Endodermal cell (in vitro differentiated cells): ENCODE results near the gene MPP3. TPM values are rescaled to one million over a fixed set of nuclear protein-coding genes. Genes with fewer than 3 reads are reported as not detected.

Experiments used
- DNase-seq: peaks from one replicate; pipeline ENCODE4 v3.0.0-alpha.2; 2017
- H3K27ac ChIP-seq: 2 replicates; pipeline ENCODE4 v1.5.1; 2013; ENCODE audit warnings: mild to moderate bottlenecking, low read depth, low read length, moderate library complexity
- H3K27me3 ChIP-seq: 2 replicates; pipeline ENCODE4 v1.6.1; 2013; ENCODE audit warnings: mild to moderate bottlenecking, low read length, moderate library complexity; ENCODE audit not compliant: insufficient read depth, control insufficient read depth, poor library complexity, severe bottlenecking
- H3K36me3 ChIP-seq: 2 replicates; pipeline ENCODE4 v1.7.0; 2013; ENCODE audit warnings: mild to moderate bottlenecking, low read length, moderate library complexity; ENCODE audit not compliant: control insufficient read depth, insufficient read depth
- H3K4me1 ChIP-seq: one replicate; pipeline ENCODE4 v1.7.0; 2013; ENCODE audit warnings: low read length; ENCODE audit not compliant: control insufficient read depth, insufficient read depth
- H3K4me3 ChIP-seq: 2 replicates; pipeline ENCODE4 v1.5.1; 2013; ENCODE audit warnings: mild to moderate bottlenecking, low read length, moderate library complexity
- H3K9ac ChIP-seq: 2 replicates; pipeline ENCODE4 v1.6.1; 2013; ENCODE audit warnings: mild to moderate bottlenecking, low read length, moderate library complexity; ENCODE audit not compliant: poor library complexity, severe bottlenecking; ENCODE audit errors: extremely low read depth
- H3K9me3 ChIP-seq: 2 replicates; pipeline ENCODE4 v1.6.1; 2013; ENCODE audit warnings: mild to moderate bottlenecking, low read length, moderate library complexity; ENCODE audit not compliant: control insufficient read depth
- H3K27ac Mint-ChIP-seq: 2 replicates; pipeline ENCODE4 v1.8.0; 2020; ENCODE audit warnings: mixed read lengths
- H3K27me3 Mint-ChIP-seq: 2 replicates; pipeline ENCODE4 v1.8.0; 2021; ENCODE audit warnings: mild to moderate bottlenecking, mixed read lengths; ENCODE audit not compliant: insufficient read depth
- H3K36me3 Mint-ChIP-seq: 2 replicates; pipeline ENCODE4 v1.8.0; 2020; ENCODE audit warnings: low read depth, mixed read lengths
- H3K4me1 Mint-ChIP-seq: 2 replicates; pipeline ENCODE4 v1.8.0; 2020; ENCODE audit warnings: mixed read lengths
- H3K4me3 Mint-ChIP-seq: 2 replicates; pipeline ENCODE4 v1.8.0; 2020; ENCODE audit warnings: mild to moderate bottlenecking, moderate library complexity, mixed read lengths
- H3K9me3 Mint-ChIP-seq: 2 replicates; pipeline ENCODE4 v1.8.0; 2020; ENCODE audit warnings: mild to moderate bottlenecking, mixed read lengths
- CTCF ChIP-seq: fragments of 200-600 bp; sonication (generic); conservative IDR thresholded peaks from 2 replicates; pipeline ENCODE4 v1.5.0; 2021; ENCODE audit warnings: antibody characterized with exemption, mild to moderate bottlenecking
- WGBS, 2 experiments: methylation state at CpG; one replicate each; pipeline versions ENCODE4 v1.1.5 to v1.1.7; 2013; ENCODE audit warnings: missing lambda C conversion rate in 2 of 2, mixed read lengths in 1 of 2; ENCODE audit not compliant: insufficient coverage in 1 of 2, insufficient read length in 1 of 2; 5-methylcytosine and 5-hydroxymethylcytosine counted together
- total RNA-seq, 2 donors: library from RNA; stranded (reverse); fragmentation: NEBNext Ultra II Directional in 1 of 2; extraction: Animal tissue kit (Norgen Biotek cat#: 25700) in 1 of 2; gene quantifications; 2 replicates in 1 of 2; 3 replicates in 1 of 2; pipeline ENCODE4 v1.2.1, GENCODE V29; 2021

The MPP3 gene
- total RNA-seq, 2 donors from 2014 or later = 5.8 to 6.8 TPM

GRCh38 chr17:43846221-43846712, 13.3 kb upstream of the MPP3 start:
- Mint-ChIP-seq H3K27ac (no peak overlapping the region), H3K4me3 (no peak overlapping the region)
- peak; percentile 98 for TF ChIP-seq CTCF

GRCh38 chr17:43845766-43846165, 12.8 kb upstream of the MPP3 start:
- H3K36me3 ChIP-seq = no peaks in the 10 kb centered on the region
- no peaks in the 10 kb centered on the region for H3K4me1 Mint-ChIP-seq
- H3K27me3 Mint-ChIP-seq = peaks cover 17% of the 10 kb centered on the region
- 85 to 100% methylated on average over 3 to 4 of the region's 4 CpGs for WGBS, 2 experiments
- no peaks in the 10 kb centered on the region for H3K36me3 Mint-ChIP-seq
- no peak overlapping the region for H3K4me3 Mint-ChIP-seq
- no peaks in the 10 kb centered on the region for H3K9me3 ChIP-seq
- no peak overlapping the region for H3K27ac Mint-ChIP-seq
- no peaks in the 10 kb centered on the region for H3K4me1 ChIP-seq
- H3K27ac ChIP-seq = no peak overlapping the region
- H3K9ac ChIP-seq = no peak overlapping the region
- H3K27me3 ChIP-seq = no peaks in the 10 kb centered on the region
- no peak for TF ChIP-seq CTCF
- H3K9me3 Mint-ChIP-seq = no peaks in the 10 kb centered on the region
- DNase-seq = no peak
- no peak overlapping the region for H3K4me3 ChIP-seq

More at GRCh38 chr17:43846221-43846712, 13.3 kb upstream of the MPP3 start:
- Mint-ChIP-seq H3K4me1 (no peaks in the 10 kb centered on the region), H3K36me3 (no peaks in the 10 kb centered on the region), H3K27me3 (peaks cover 17% of the 10 kb centered on the region), H3K9me3 (no peaks in the 10 kb centered on the region)
- Histone ChIP-seq H3K4me1 (no peaks in the 10 kb centered on the region), H3K4me3 (no peak overlapping the region), H3K36me3 (no peaks in the 10 kb centered on the region), H3K9ac (no peak overlapping the region), H3K27me3 (no peaks in the 10 kb centered on the region), H3K9me3 (no peaks in the 10 kb centered on the region), H3K27ac (no peak overlapping the region)
- 3 to 14% methylated on average over 10 to 12 of the region's 13 CpGs for WGBS, 2 experiments
- peak; percentile 99 for DNase-seq

- Histone ChIP-seq H3K9ac (no peak overlapping the region), H3K27me3 (no peaks in the 10 kb centered on the region), H3K9me3 (no peaks in the 10 kb centered on the region), H3K4me1 (no peaks in the 10 kb centered on the region), H3K4me3 (no peak overlapping the region), H3K36me3 (no peaks in the 10 kb centered on the region), H3K27ac (no peak overlapping the region)
- H3K36me3 Mint-ChIP-seq = no peaks in the 10 kb centered on the region
- TF ChIP-seq CTCF = no peak
- H3K27ac Mint-ChIP-seq = no peak overlapping the region
- no peak overlapping the region for H3K4me3 Mint-ChIP-seq
- 86 to 93% methylated on average over 4 to 5 of the region's 5 CpGs for whole genome bisulfite sequencing, 2 experiments
- no peak for DNase-seq
- H3K27me3 Mint-ChIP-seq = peaks cover 21% of the 10 kb centered on the region
- H3K4me1 Mint-ChIP-seq = no peaks in the 10 kb centered on the region
- H3K9me3 Mint-ChIP-seq = no peaks in the 10 kb centered on the region
Measured at GRCh38 chr17:43844241-43844640, 11.3 kb upstream of the MPP3 start.
